HG03039 (cell line): ENCODE results near the gene DPY19L2.
"Not testable (repeated sequence)": the region's sequence is repeated elsewhere in the genome, so short reads cannot be mapped to it uniquely, and the experiment has no call there.

Source experiments
- ATAC-seq: cut with Tn5 transposase; IDR thresholded peaks from one replicate; pipeline ENCODE4 v1.9.1; 2021; ENCODE audit warnings: mild to moderate bottlenecking, moderate library complexity; ENCODE audit not compliant: unreplicated experiment

DPY19L2 gene

GRCh38 chr12:63537838-63538237 lies 130.5 kb downstream of the DPY19L2 start:
- not testable (repeated sequence) for ATAC-seq

- not testable (repeated sequence) for ATAC-seq
These were observed 138.7 kb downstream of the DPY19L2 start for GRCh38 chr12:63529641-63530040.

- no peak for ATAC-seq
These were observed 142.5 kb downstream of the DPY19L2 start for GRCh38 chr12:63525831-63526230.

GRCh38 chr12:63521706-63522105 lies 146.6 kb downstream of the DPY19L2 start:
- ATAC-seq = no peak
